HepG2 (cell line): ENCODE results near the gene NRSN2. TPM values are rescaled to one million over a fixed set of nuclear protein-coding genes. Genes with fewer than 3 reads are reported as not detected.

Experiments
- DR1 ChIP-seq: sonication (generic); formaldehyde crosslinking; IDR thresholded peaks from 2 replicates; pipeline ENCODE4 v1.8.0; 2021; ENCODE audit warnings: mild to moderate bottlenecking, missing genetic modification reagents, inconsistent platforms
- HDAC6 ChIP-seq: fragments of 200-600 bp; sonication (generic); IDR thresholded peaks from 2 replicates; pipeline ENCODE4 v1.7.0; 2017; ENCODE audit warnings: mild to moderate bottlenecking, antibody characterized with exemption, low read length, low read depth
- HHEX ChIP-seq: IDR thresholded peaks from 2 replicates; pipeline ENCODE4 v1.6.1; 2016; ENCODE audit warnings: control low read depth
- KDM5B ChIP-seq: sonication (generic); formaldehyde crosslinking; IDR thresholded peaks from 2 replicates; pipeline ENCODE4 v1.4.0; 2020; ENCODE audit warnings: missing genetic modification reagents, mild to moderate bottlenecking, borderline replicate concordance
- LBX2 ChIP-seq: sonication (generic); formaldehyde crosslinking; IDR thresholded peaks from 2 replicates; pipeline ENCODE4 v1.5.0; 2020; ENCODE audit warnings: missing genetic modification reagents, mild to moderate bottlenecking, borderline replicate concordance
- MEIS1 ChIP-seq: sonication (generic); formaldehyde crosslinking; IDR thresholded peaks from 2 replicates; pipeline ENCODE4 v1.9.0; 2021; ENCODE audit warnings: mild to moderate bottlenecking, missing genetic modification reagents, moderate library complexity, borderline replicate concordance
- NFRKB ChIP-seq: fragments of 450-650 bp; IDR thresholded peaks from 2 replicates; pipeline ENCODE4 v1.6.1; 2017
- PRDM15 ChIP-seq: sonication (generic); formaldehyde crosslinking; IDR thresholded peaks from 2 replicates; pipeline ENCODE4 v1.4.0; 2020; ENCODE audit warnings: missing genetic modification reagents
- RFXAP ChIP-seq: sonication (generic); formaldehyde crosslinking; IDR thresholded peaks from 2 replicates; pipeline ENCODE4 v1.4.0; 2020; ENCODE audit warnings: missing genetic modification reagents, borderline replicate concordance
- SKI ChIP-seq: fragments of 450-650 bp; IDR thresholded peaks from one replicate; pipeline ENCODE4 v1.6.1; 2018; ENCODE audit warnings: mild to moderate bottlenecking; ENCODE audit not compliant: partially characterized antibody
- TCF12 ChIP-seq, 2 experiments: fragments of 450-650 bp in 1 of 2; sonication (generic) in 1 of 2; formaldehyde crosslinking in 1 of 2; IDR thresholded peaks; 2 replicates each; pipeline versions ENCODE4 v1.6.1 to v1.8.0; 2017 to 2022; ENCODE audit warnings: antibody characterized with exemption in 1 of 2, mild to moderate bottlenecking in 1 of 2, missing genetic modification reagents in 1 of 2, moderate library complexity in 1 of 2
- TEF ChIP-seq: sonication (generic); formaldehyde crosslinking; IDR thresholded peaks from 2 replicates; pipeline ENCODE4 v1.5.0; 2020; ENCODE audit warnings: missing genetic modification reagents
- THAP11 ChIP-seq: IDR thresholded peaks from 2 replicates; pipeline ENCODE4 v1.6.1; 2016; ENCODE audit warnings: missing biosample characterization, missing genetic modification reagents
- ZGPAT ChIP-seq: IDR thresholded peaks from 2 replicates; pipeline ENCODE4 v1.6.1; 2016; ENCODE audit warnings: mild to moderate bottlenecking
- ZNF33A ChIP-seq: sonication (generic); formaldehyde crosslinking; IDR thresholded peaks from 2 replicates; pipeline ENCODE4 v1.5.1; 2020; ENCODE audit warnings: missing genetic modification reagents, mild to moderate bottlenecking, moderate library complexity, borderline replicate concordance
- ZNF770 ChIP-seq: sonication (generic); formaldehyde crosslinking; IDR thresholded peaks from 2 replicates; pipeline ENCODE4 v1.5.0; 2020; ENCODE audit warnings: mild to moderate bottlenecking, missing genetic modification reagents
- ZZZ3 ChIP-seq: sonication (generic); formaldehyde crosslinking; IDR thresholded peaks from 2 replicates; pipeline ENCODE4 v1.4.0; 2020; ENCODE audit warnings: missing genetic modification reagents, mild to moderate bottlenecking, borderline replicate concordance
- polyA plus RNA-seq, 8 experiments: library from polyadenylated mRNA; depleted of rRNA in 3 of 8; stranded (reverse) in 7 of 8; unstranded in 1 of 8; fragments of >200 nt; fragmentation: Illumina TruSeq in 4 of 8; extraction: Trizol in 4 of 8; gene quantifications; 2 replicates each; pipeline versions ENCODE4 v1.2.1 to v1.2.3, GENCODE V29; 2011 to 2016; ENCODE audit warnings: low read depth in 4 of 8, missing spikeins in 1 of 8, mixed read lengths in 1 of 8; ENCODE audit not compliant: insufficient read depth in 1 of 8
- total RNA-seq, 5 experiments: library from RNA; depleted of rRNA; stranded (reverse); fragments of >200 nt; fragmentation: Illumina TruSeq; extraction: Trizol; gene quantifications; 2 replicates each; pipeline ENCODE4 v1.2.3, GENCODE V29; 2016; ENCODE audit warnings: low read depth in 1 of 5

The NRSN2 gene
- total and polyA plus RNA-seq, 2 of the 13 experiments (the other 11 are each of a cell fraction or from before 2014, with no cell fraction given) = 32.3 to 49.4 TPM

- TF ChIP-seq ZNF33A (CRISPR knock-in tag) (no peak), NFRKB (no peak), LBX2 (CRISPR knock-in tag) (0 out of 2 replicates have a peak, but pooled peaks have one; percentile 21), MEIS1 (CRISPR knock-in tag) (no peak), THAP11 (CRISPR knock-in tag) (peak; percentile 90), RFXAP (CRISPR knock-in tag) (peak; percentile 93; the same call in 1 of the 2 replicates), TCF12 (IDR thresholded peaks at IDR 0.05) (no peak), TCF12 (CRISPR knock-in tag; IDR thresholded peaks at IDR 0.05) (peak; percentile 96), HHEX (peak; percentile 42; the same call in 1 of the 2 replicates), ZNF770 (CRISPR knock-in tag) (peak; percentile 90), TEF (CRISPR knock-in tag) (0 out of 2 replicates have a peak, but pooled peaks have one; percentile 37), DR1 (CRISPR knock-in tag) (peak; percentile 76), PRDM15 (peak; percentile 56; the same call in 1 of the 2 replicates), SKI (peak; percentile 82), KDM5B (CRISPR knock-in tag) (peak; percentile 82; the same call in 1 of the 2 replicates), ZGPAT (CRISPR knock-in tag) (peak; percentile 99), HDAC6 (no peak), ZZZ3 (CRISPR knock-in tag) (peak; percentile 36; the same call in 1 of the 2 replicates)
Measured at GRCh38 chr20:371755-372542, 25.0 kb downstream of the NRSN2 start (continued).
